MM.1S (cell line): Measurements from ENCODE around the gene TBC1D2.

Experiments used
- CTCF ChIP-seq: fragments of 300-600 bp; sonication (generic); IDR thresholded peaks from 2 replicates; pipeline ENCODE4 v1.5.1; 2016; ENCODE audit warnings: antibody characterized with exemption, low read length, mixed read lengths
- EZH2 ChIP-seq: fragments of 300-600 bp; sonication (generic); optimal IDR thresholded peaks from 2 replicates; pipeline ENCODE3; 2017; ENCODE audit warnings: low read depth, mild to moderate bottlenecking, antibody characterized with exemption, low read length, mixed read lengths

- TF ChIP-seq EZH2 (no peak), CTCF (no peak)
These were observed 71.1 kb downstream of the TBC1D2 start for GRCh38 chr9:98184326-98184725.
